HG03460 (cell line): ENCODE data around the gene CRMP1.

Source experiments
- ATAC-seq: cut with Tn5 transposase; IDR thresholded peaks from one replicate; pipeline ENCODE4 v1.9.1; 2021; ENCODE audit not compliant: unreplicated experiment

Gene CRMP1

GRCh38 chr4:5890063-5890727 lies 2.7 kb downstream of the CRMP1 start:
- no peak for ATAC-seq

- ATAC-seq: no peak
Observed at GRCh38 chr4:5889002-5889696, 3.7 kb downstream of the CRMP1 start.

DNA sequence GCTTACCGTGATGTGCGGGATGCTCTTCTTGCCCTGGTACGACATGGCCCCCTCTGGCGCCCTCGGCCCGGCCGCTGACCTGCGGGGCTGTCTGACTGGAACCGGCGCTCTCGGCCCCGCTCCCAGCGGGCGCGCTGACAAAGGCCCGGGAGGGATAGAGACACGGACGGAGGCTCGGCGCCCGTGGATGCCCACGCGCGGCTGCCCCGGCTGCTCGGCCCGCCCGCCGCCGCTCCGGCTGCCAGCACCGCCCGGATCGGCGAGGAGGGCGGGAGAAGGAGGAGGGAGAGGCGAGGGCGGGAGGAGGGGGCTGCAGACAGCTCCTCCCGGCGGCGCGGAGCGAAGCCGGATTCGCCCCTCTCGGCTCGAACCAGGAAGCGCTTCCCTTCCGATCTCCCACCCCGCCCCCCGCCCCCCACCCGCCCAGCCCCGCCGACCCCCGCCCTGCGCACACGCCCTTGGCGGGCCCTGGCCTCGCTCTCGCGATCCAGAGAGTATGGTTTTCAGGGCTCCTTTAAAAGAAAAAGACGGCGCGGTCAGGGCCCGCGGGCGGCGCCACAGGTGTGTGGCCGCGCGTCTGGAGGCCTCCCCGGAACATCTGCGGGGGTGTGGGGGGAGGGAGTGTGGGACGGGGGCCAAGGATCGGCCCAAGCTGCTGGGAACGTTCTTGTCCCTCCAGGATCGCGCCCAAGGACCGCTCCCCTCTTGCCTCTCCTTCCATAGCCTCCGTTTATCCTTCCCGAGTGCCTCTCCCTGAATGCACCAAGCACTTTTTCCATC lies 4.5 kb downstream of the CRMP1 start:
- no peak for ATAC-seq

DNA sequence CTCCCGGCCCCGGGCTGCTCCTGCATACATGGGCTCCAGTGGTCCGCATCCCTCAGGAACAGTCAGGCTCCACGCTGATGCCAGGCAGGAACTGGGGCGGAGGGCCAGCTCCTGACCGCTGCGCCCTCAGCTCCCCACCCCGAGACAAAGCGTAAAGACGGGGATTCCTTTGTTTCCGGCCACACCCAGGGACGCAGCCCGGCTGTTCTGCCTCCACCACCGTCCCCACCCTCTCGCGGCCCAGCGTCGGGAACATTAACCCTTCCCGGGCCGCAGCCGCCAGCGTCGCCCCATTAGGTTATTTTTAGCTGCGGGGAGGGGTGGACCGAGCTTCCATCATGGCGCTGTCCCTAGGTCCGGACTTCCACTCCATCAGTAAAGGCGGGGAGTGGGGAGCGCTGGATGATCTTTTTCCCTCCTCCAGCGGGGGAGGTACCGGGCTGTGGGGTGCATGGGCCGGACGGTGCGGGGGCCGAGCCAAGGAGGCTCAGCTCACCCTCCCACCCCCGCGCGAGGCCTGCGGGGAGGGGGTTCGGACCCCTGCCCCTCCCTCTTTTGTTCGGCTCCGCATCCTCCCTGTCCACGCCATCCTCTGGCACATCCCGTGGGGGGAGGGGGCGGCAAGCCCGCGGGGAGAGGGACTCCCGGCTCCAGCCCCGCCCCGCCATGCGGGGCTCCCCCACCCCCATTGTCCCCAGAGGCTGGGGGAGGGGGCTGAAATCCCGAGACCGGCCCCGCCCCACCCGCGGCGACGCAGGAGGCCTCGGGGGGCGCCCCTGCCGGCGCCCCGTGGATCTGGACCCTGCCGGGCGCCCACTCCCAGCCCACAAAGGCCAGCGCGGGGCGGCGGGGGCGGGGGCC lies 5.3 kb downstream of the CRMP1 start:
- ATAC-seq: no peak

- ATAC-seq: no peak
Observed at GRCh38 chr4:5887011-5887360, 5.9 kb downstream of the CRMP1 start.

DNA sequence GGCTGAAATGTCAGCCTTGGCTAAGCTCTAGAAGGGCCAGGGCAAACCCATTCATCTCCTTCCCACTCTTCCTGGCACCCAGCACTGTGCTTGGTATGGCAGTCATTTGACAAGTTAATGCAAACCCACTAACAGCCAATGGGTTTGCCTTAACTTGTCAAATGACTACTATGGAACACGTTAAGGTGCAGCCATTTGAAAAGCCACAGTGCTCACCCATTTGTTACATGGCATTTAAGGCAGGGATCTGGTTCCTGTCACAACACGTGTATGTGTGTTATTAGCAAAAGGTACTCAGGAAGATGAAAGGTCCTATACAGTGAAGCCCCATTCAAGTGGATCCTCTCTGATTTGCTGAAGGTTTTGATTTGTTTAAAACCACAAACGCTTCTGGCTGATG lies 7.2 kb downstream of the CRMP1 start:
- no peak for ATAC-seq

DNA sequence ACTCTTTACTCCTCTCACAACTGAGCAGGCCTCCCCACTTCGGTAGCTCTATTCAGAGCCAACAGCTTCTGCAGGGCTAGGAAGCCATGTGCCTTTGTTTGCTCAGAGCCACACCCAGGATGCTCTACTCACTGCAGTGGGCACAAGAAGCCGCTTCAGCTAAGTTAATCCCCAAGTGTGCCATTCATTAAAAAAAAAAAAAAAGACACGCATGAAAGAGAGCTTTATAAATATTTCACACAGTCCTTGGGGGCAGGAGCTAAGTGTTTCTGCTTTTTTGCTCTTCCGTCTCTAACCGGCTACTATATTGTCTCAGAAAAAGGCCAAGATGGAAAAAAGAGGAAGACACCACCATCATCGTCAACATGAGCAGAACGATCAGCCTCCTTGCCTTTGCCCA lies 8.1 kb downstream of the CRMP1 start:
- no peak for ATAC-seq

DNA sequence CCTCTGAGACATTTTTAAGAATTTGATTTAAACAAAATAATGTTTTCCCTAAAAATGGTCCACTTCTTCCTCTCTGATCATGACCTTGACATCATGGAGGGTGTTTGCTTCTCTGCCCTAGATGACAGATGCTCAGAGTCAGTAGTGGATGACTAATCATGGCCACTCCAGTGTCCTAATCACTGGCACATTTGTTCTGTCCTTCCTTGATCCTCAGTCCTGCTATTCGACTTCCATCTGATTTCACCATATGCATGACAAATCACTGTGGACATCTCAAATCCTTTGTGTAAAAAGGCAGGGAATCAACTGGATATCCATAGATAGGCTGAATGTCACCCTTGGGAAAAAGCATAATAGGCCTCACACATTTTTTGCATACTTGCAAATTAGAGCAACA lies 9.0 kb downstream of the CRMP1 start:
- no peak for ATAC-seq

DNA sequence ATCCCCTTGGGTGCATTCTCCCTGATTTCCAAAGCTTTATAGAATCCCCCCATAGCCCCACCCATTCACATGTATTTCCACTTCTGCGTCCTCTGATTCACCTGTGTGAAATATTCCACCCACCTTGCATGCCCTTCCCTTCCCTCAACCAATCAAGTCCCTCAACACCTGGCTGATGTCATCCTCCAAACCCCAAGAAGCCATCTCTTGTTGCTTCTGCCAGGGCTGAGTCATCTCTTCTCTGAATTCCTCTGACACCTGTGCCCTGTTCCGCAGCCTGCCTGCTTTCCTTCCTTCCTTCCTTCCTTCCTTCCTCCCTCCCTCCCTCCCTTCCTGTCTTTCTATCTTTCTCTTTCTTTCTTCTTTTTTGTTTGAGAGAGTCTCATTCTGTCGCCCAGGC lies 9.9 kb downstream of the CRMP1 start:
- ATAC-seq: no peak

- ATAC-seq: no peak
Observed at GRCh38 chr4:5881340-5881739, 11.5 kb downstream of the CRMP1 start.

DNA sequence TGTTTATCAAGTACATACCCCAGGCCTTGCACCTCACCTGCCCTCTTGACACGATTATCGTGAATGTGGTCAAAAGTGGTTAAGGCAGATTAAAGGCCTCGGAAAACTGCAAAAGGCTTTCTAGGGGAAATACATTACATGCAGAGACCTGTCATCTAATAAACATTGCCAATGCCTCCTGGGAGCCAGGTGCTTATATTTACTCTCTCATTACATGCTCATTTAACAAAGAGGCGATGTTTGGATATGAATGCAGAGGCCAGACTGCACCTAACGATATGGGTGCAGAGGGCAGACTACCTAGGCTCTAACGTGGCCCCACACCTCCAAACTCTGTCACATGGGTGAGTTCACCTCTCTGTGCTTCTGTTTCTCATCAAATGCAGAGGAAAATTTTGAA lies 14.5 kb downstream of the CRMP1 start:
- ATAC-seq: no peak

DNA sequence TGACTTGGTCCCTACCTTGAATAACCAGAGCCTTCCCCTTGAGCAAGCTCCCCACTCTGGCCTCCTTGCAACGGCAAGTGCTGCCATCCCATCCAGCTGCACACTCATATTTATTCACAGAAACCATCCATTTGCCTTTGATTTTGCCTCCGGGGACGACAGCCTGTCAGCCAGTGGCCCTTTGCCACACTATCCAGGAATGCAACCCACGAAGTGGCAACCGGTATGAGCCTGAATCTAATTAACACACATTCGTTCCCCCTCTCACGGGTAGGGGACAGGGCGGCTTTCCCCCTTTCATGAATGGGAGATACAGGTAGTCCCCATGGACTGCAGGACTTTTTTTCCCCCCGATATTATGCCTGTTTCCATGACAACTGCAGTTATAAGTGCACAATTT lies 15.5 kb downstream of the CRMP1 start:
- ATAC-seq: no peak

DNA sequence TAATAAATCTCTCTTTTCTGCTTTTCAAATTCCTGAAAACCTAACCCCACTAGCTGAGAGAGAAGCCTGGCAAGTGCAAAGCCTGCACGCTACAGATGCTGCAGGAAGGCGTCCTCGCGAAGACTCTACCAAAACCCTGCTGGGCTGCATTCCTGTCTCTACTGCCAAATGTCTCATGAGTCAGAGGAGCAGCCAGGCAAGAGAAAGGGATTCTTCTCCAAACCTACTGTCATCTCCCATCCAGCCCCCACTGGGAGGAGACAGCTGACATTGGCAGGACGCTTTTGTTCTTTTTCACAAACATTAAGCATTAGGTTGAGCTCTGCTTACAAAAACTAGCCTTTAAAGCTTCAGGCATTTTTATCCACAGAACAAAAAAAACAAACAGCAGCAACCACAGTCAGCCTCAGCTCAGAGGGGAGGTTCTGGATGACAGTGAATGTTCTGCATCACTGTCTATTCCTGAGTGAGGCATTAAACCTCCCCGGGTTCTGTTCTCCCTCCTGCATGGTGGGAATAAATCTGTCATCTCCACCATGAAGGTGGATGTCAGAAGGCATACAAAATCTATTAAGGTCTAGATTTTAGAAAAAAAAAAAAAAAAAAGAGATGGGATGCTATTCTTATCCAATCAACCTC lies 18.0 kb downstream of the CRMP1 start:
- ATAC-seq: no peak

DNA sequence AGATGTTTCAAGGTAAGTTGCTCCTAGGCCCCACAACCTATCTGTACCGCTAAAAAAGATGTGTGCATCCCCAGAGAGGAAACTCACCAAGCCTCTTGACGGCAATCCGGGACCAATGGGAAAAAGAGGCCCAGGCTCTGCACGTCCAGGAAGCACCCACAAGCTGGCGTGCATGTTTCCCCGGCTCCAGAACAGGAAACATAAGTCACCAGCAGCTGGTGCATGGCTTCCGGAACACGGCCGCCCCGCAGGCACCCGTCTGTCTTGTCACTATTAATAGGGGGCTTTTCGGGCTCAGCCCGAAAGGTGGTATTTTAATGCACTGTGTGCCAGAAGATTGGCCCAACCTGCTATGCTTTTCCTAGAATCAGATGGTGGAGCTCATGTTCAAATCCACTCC lies 22.2 kb downstream of the CRMP1 start:
- ATAC-seq: no peak

DNA sequence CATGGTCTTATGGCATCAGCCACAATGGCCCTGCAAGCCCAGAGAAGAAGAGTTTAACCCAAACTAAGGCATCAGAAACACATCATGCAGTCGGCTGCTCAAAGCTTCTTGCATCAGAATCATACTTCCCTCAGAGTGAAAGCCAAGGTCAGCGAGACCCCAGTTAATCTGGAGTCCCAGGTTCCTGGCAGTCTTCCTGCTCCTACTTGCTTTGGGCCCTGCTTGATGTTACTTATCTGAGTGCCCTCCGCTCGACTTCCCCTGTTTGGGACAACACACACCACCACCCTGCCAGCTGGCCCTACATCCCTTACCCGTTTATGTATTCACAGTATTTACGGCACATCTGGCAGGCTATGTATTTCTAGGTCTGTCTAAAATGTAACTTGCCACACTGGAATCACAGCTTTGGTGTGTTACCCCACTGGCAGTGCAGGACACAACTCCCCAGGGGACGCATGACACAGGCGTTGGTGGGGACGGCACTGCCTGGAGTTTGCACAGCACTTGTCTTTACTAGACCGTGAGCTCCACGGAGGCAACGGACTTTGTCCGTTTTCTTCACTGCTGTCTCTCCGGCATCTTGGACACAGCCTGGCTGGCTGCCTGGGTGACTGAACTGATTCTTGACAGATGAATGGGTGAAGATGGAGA lies 22.8 kb downstream of the CRMP1 start:
- no peak for ATAC-seq

DNA sequence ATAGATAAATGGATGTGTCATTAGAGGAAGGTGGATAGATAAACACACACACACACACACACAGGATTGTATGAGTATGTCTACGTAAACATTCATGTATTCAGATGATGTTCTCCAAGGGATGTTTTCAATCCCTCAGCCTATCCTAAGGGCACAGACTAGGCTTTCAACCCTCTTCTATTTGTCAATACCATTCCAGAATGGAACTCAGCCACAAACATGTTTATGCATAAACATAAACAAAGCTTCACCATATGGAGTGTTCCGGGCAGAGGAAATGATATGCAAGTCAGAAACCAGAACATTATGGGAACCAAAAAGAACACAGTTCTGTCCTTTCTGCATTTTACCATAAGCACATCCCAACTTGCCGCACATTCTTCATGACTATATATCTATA lies 25.0 kb downstream of the CRMP1 start:
- ATAC-seq: no peak

GRCh38 chr4:5866841-5867813 lies 25.8 kb downstream of the CRMP1 start:
- no peak for ATAC-seq

- no peak for ATAC-seq
Observed at GRCh38 chr4:5865896-5866599, 26.8 kb downstream of the CRMP1 start.
